Liver (tissue), 9 donors: ENCODE measurements around the gene ANKS1A. TPM values are rescaled to one million over a fixed set of nuclear protein-coding genes. Genes with fewer than 3 reads are reported as not detected.

ENCODE experiments used
- DNase-seq: peaks from one replicate; pipeline ENCODE4 v3.0.0-alpha.2; 2017; ENCODE audit warnings: low spot score
- H3K27ac ChIP-seq, 2 donors: one replicate each; pipeline ENCODE4 v1.7.0; 2013; ENCODE audit warnings: inconsistent platforms in 2 of 2, low read length in 2 of 2, control low read depth in 1 of 2, low read depth in 1 of 2, mild to moderate bottlenecking in 1 of 2
- H3K27me3 ChIP-seq, 4 donors: one replicate each; pipeline versions ENCODE4 v1.6.1 to v1.7.0; 2013; ENCODE audit warnings: low read length in 3 of 4, inconsistent platforms in 1 of 4, mild to moderate bottlenecking in 1 of 4, moderate library complexity in 1 of 4; ENCODE audit not compliant: control insufficient read depth in 4 of 4, insufficient read depth in 4 of 4
- H3K36me3 ChIP-seq, 4 donors: one replicate each; pipeline versions ENCODE4 v1.6.1 to v1.7.0; 2013; ENCODE audit warnings: low read length in 3 of 4, mild to moderate bottlenecking in 3 of 4, low read depth in 1 of 4, moderate library complexity in 1 of 4; ENCODE audit not compliant: control insufficient read depth in 4 of 4, insufficient read depth in 3 of 4
- H3K4me1 ChIP-seq, 4 donors: one replicate each; pipeline versions ENCODE4 v1.6.1 to v1.7.0; 2013; ENCODE audit warnings: low read length in 3 of 4, mild to moderate bottlenecking in 3 of 4, moderate library complexity in 1 of 4; ENCODE audit not compliant: control insufficient read depth in 4 of 4, insufficient read depth in 4 of 4
- H3K4me3 ChIP-seq, 3 donors: one replicate each; pipeline versions ENCODE4 v1.6.1 to v1.7.0; 2013; ENCODE audit warnings: low read length in 3 of 3, control low read depth in 1 of 3, low read depth in 1 of 3, mild to moderate bottlenecking in 1 of 3
- H3K9ac ChIP-seq, 2 donors: one replicate each; pipeline ENCODE4 v1.7.0; 2013; ENCODE audit warnings: low read length in 2 of 2, mild to moderate bottlenecking in 2 of 2, moderate library complexity in 2 of 2, control low read depth in 1 of 2, low read depth in 1 of 2
- H3K9me3 ChIP-seq, 4 donors: one replicate each; pipeline versions ENCODE4 v1.6.1 to v1.7.0; 2013; ENCODE audit warnings: low read length in 3 of 4; ENCODE audit not compliant: control insufficient read depth in 4 of 4
- ATF3 ChIP-seq: IDR thresholded peaks from 2 replicates; pipeline ENCODE4 v1.6.1; 2016; ENCODE audit warnings: antibody characterized with exemption
- CTCF ChIP-seq: fragments of 150-350 bp; IDR thresholded peaks from 2 replicates; pipeline ENCODE4 v1.5.1; 2017; ENCODE audit warnings: improper control_type of control experiment, low read depth, low read length; ENCODE audit not compliant: missing input control
- EGR1 ChIP-seq, 2 donors: IDR thresholded peaks; 2 replicates each; pipeline ENCODE4 v1.6.1; 2016 to 2018; ENCODE audit warnings: antibody characterized with exemption in 2 of 2, low read depth in 2 of 2
- FOXA1 ChIP-seq: IDR thresholded peaks from 2 replicates; pipeline ENCODE4 v1.6.1; 2016; ENCODE audit warnings: antibody characterized with exemption
- FOXA2 ChIP-seq: IDR thresholded peaks from 2 replicates; pipeline ENCODE4 v1.6.1; 2016; ENCODE audit warnings: antibody characterized with exemption
- GABPA ChIP-seq, 2 donors: IDR thresholded peaks in 1 of 2; conservative IDR thresholded peaks in 1 of 2; 2 replicates each; pipeline ENCODE4 v1.6.1; 2016; ENCODE audit warnings: antibody characterized with exemption in 2 of 2, mild to moderate bottlenecking in 1 of 2, moderate library complexity in 1 of 2
- HNF4A ChIP-seq, 2 donors: conservative IDR thresholded peaks; 2 replicates each; pipeline ENCODE4 v1.6.1; 2016; ENCODE audit warnings: antibody characterized with exemption in 2 of 2, mild to moderate bottlenecking in 2 of 2
- HNF4G ChIP-seq: IDR thresholded peaks from 2 replicates; pipeline ENCODE4 v1.6.1; 2016; ENCODE audit warnings: antibody characterized with exemption
- JUND ChIP-seq, 2 donors: IDR thresholded peaks; 2 replicates each; pipeline ENCODE4 v1.6.1; 2016; ENCODE audit warnings: antibody characterized with exemption in 2 of 2
- MAX ChIP-seq: IDR thresholded peaks from 2 replicates; pipeline ENCODE4 v1.6.1; 2016; ENCODE audit warnings: antibody characterized with exemption
- RAD21 ChIP-seq, 2 donors: IDR thresholded peaks; 2 replicates each; pipeline ENCODE4 v1.6.1; 2016; ENCODE audit warnings: antibody characterized with exemption in 2 of 2, mild to moderate bottlenecking in 2 of 2
- REST ChIP-seq: IDR thresholded peaks from 2 replicates; pipeline ENCODE4 v1.6.1; 2016; ENCODE audit warnings: antibody characterized with exemption, mild to moderate bottlenecking
- RXRA ChIP-seq, 2 donors: IDR thresholded peaks; 2 replicates each; pipeline ENCODE4 v1.6.1; 2017 to 2018; ENCODE audit warnings: antibody characterized with exemption in 2 of 2, mild to moderate bottlenecking in 1 of 2
- SP1 ChIP-seq: IDR thresholded peaks from 2 replicates; pipeline ENCODE4 v1.6.1; 2018; ENCODE audit warnings: antibody characterized with exemption, mild to moderate bottlenecking
- TAF1 ChIP-seq: conservative IDR thresholded peaks from 2 replicates; pipeline ENCODE4 v1.6.1; 2016; ENCODE audit warnings: antibody characterized with exemption, mild to moderate bottlenecking
- YY1 ChIP-seq: IDR thresholded peaks from 2 replicates; pipeline ENCODE4 v1.6.1; 2016; ENCODE audit warnings: antibody characterized with exemption, mild to moderate bottlenecking
- ZBTB33 ChIP-seq: IDR thresholded peaks from 2 replicates; pipeline ENCODE4 v1.6.1; 2016; ENCODE audit warnings: antibody characterized with exemption
- WGBS: extraction: QIAGEN DNeasy Blood & Tissue Kit; methylation state at CpG from one replicate; pipeline ENCODE4 v1.1.7; 2013; 5-methylcytosine and 5-hydroxymethylcytosine counted together
- polyA plus RNA-seq, 2 donors: library from polyadenylated mRNA; stranded (reverse) in 1 of 2; unstranded in 1 of 2; fragments of 200-250 nt in 1 of 2; fragments of >200 nt in 1 of 2; fragmentation: Nextera tagmentation in 1 of 2; extraction: Ambion mirVana in 1 of 2; gene quantifications; one replicate each; pipeline versions ENCODE4 v1.2.1 to v1.2.3, GENCODE V29; 2013 to 2015
- total RNA-seq, 2 donors: library from RNA; depleted of rRNA; stranded (reverse); fragments of >200 nt; gene quantifications; one replicate each; pipeline ENCODE4 v1.2.3, GENCODE V29; 2014
- donor health status: healthy.
- donor health status: healthy.
- donor health status: healthy.
- donor health status: healthy.
- donor health status: healthy.

Gene ANKS1A
- total and polyA plus RNA-seq, 4 donors: 4.3 to 18.7 (median 6.7) TPM

DNA sequence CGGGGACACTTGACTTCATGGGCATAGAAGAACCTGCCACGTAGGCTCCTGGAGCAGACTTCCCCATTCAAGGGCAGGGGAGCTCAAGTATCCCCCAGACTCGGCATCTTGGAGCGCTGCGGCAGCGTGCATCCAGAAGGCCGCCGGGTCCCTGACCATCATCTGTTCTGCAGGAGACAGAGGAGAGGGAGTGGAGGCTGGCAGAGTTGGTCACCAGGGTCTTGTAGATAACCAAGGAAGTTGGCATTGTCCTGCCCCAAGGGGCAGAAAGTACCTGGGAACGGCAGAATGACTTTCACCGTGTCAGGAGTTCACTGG lies 169.3 kb downstream of the ANKS1A start:
- peaks cover 9 to 54% (median 17%) of the 10 kb centered on the region in 4 donors for H3K36me3 ChIP-seq
- H3K4me1 ChIP-seq: peaks cover 2 to 13% (median 9%) of the 10 kb centered on the region in 4 donors
- no peak overlapping the region for H3K27ac ChIP-seq
- H3K9me3 ChIP-seq: no peaks in the 10 kb centered on the region
- WGBS: 93% methylated on average over 10 of the region's 10 CpGs
- no peak overlapping the region for H3K4me3 ChIP-seq
- TF ChIP-seq MAX (no peak), FOXA1 (no peak)
- H3K9ac ChIP-seq: no peak overlapping the region
- DNase-seq: no peak
- H3K27me3 ChIP-seq: no peaks in the 10 kb centered on the region

DNA sequence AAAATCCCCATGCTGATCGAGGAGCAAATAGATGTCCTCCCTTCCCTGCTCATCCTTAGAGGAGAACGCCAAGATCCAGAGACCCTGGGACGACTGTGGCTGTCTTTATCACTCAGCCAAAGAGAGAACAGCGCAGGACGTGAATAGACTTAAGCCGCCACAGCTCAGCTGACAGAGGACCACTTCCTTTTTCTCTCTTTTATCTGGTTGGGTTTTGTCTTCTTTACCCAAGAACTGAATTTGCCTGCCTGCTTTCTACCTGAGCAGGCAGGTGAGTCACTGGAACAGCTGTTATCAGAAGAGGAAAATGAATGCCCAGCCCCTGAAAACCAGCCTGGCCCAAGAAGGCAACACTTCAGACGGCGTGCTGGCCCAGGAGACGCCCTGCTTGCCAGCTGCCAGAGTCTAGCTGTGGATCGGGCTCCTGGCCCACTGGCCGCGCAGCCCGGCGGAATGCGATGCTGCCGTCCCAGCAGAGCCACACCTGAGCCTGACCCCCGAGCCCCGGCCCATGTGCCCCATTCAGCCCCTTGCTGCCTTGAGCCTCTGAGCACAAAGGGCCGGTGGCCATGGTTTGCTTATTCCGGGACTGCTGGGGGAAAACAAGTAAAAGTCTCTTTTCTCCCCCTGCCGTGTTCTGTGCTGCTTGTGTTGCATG lies 169.9 kb downstream of the ANKS1A start:
- Histone ChIP-seq H3K4me3 (no peak overlapping the region), H3K4me1 (peaks cover 2 to 13% (median 9%) of the 10 kb centered on the region in 4 donors), H3K27me3 (no peaks in the 10 kb centered on the region), H3K9me3 (no peaks in the 10 kb centered on the region), H3K27ac (no peak overlapping the region), H3K36me3 (peaks cover 9 to 54% (median 16%) of the 10 kb centered on the region in 4 donors), H3K9ac (no peak overlapping the region)
- 88% methylated on average over 21 of the region's 21 CpGs for WGBS
- TF ChIP-seq FOXA1: no peak
- TF ChIP-seq HNF4G: no peak
- TF ChIP-seq CTCF: no peak
- no peak for TF ChIP-seq HNF4A (conservative IDR thresholded peaks at IDR 0.05)
- no peak for TF ChIP-seq JUND (IDR thresholded peaks at IDR 0.05)
- TF ChIP-seq ATF3: no peak
- no peak for TF ChIP-seq EGR1 (IDR thresholded peaks at IDR 0.05; ENCODE audit: low read depth in 2 of 2)
- no peak for TF ChIP-seq YY1
- TF ChIP-seq SP1: no peak
- TF ChIP-seq GABPA (IDR thresholded peaks at IDR 0.05 in 1 of 2, conservative IDR thresholded peaks at IDR 0.05 in 1 of 2): no peak
- TF ChIP-seq TAF1: no peak
- TF ChIP-seq MAX: no peak
- no peak for TF ChIP-seq RAD21 (IDR thresholded peaks at IDR 0.05)
- no peak for TF ChIP-seq RXRA (IDR thresholded peaks at IDR 0.05)
- DNase-seq: no peak

DNA sequence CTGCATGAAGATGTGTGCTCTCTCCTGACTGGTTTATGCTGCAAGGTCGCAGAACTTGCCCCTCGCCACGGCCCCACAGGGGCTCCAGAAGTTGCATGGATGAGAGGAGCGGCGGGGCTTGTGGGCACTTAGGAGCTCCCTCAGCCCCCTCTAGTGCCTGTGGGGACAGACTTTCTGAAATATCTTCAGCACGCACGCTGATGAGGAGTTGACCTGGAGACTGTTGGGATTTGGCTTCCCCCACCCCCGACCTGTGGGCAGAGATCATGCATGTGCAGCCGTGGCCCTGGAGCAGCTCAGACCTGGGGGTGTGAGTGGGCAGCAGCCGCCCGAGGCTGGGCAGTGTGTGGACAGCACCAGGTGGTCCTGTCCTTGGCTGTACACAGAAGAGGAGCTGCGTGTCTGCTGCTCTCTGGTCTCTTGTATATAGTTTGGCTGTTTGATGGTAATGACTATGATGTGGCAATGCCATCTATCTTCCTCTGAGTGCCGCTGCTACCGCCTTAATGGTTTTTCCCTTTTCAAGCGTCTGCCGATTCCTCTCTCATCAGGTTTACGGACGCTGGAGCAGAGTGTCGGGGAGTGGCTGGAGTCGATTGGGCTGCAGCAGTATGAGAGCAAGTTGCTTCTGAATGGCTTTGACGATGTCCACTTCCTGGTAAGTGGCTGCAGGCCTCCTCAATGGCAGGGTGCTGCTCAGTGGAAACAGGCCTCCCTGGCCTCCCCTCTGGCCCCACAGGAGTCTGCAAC lies 170.7 kb downstream of the ANKS1A start:
- no peak overlapping the region for H3K27ac ChIP-seq
- H3K4me1 ChIP-seq: peaks cover 2 to 13% (median 9%) of the 10 kb centered on the region in 4 donors
- DNase-seq: no peak
- H3K36me3 ChIP-seq: peaks cover 9 to 52% (median 15%) of the 10 kb centered on the region in 4 donors
- H3K4me3 ChIP-seq: no peak overlapping the region
- no peaks in the 10 kb centered on the region for H3K27me3 ChIP-seq
- 93% methylated on average over 21 of the region's 21 CpGs for WGBS
- no peak overlapping the region for H3K9ac ChIP-seq
- H3K9me3 ChIP-seq: no peaks in the 10 kb centered on the region
- TF ChIP-seq SP1 (no peak), ZBTB33 (no peak), TAF1 (no peak), EGR1 (IDR thresholded peaks at IDR 0.05; ENCODE audit: low read depth in 2 of 2) (no peak), YY1 (no peak), REST (no peak), FOXA2 (no peak), RXRA (IDR thresholded peaks at IDR 0.05) (no peak), JUND (IDR thresholded peaks at IDR 0.05) (no peak), RAD21 (IDR thresholded peaks at IDR 0.05) (no peak), FOXA1 (no peak)
